Stimulated activated CD8-positive, alpha-beta memory T cell treated with anti-CD3 and anti-CD28 coated beads, Interleukin-4, amount 100 ng/mL, for 48 hours (primary cell): Measurements from ENCODE around the gene BCAR3.
"Not testable (repeated sequence)": the region's sequence is repeated elsewhere in the genome, so short reads cannot be mapped to it uniquely, and the experiment has no call there.

Experiments
- DNase-seq: peaks from one replicate; pipeline ENCODE4 v3.0.0-alpha.2; 2020

Gene BCAR3

DNA sequence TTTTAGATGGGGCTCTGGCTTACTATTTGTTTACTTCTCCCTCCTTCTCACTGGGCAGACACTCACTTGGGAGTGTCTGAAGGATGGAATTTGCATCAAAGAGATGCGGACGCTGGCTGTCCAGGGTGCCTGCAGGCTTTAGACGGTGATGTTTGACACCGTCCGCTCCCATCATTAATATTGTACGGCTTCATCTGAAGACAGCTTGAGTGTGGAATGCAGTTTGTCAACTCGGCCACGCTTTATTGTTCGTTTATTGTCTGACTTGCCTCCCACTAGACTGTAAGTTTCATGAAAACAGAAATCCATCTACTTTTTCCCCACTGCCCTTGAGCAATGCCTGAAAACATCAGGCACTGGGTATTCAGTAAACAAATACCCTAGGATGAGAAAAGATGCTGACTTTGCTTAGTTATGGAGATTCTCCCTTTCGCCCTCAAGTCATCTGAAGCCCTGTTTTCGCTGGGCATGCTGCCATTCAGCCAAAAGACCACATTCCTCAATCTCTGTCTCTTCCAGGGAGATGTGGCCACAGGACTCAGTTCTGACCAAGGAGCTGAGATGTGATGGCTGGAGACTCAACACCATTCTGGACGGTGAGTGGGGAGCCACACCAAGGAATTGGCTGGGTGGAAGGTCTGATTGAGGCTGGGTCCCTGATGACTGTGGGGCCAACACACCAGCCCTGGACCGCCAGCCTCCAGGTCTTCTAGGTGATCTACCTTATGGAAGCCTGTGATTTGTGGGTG, 87.6 kb downstream of the BCAR3 start:
- no peak for DNase-seq

DNA sequence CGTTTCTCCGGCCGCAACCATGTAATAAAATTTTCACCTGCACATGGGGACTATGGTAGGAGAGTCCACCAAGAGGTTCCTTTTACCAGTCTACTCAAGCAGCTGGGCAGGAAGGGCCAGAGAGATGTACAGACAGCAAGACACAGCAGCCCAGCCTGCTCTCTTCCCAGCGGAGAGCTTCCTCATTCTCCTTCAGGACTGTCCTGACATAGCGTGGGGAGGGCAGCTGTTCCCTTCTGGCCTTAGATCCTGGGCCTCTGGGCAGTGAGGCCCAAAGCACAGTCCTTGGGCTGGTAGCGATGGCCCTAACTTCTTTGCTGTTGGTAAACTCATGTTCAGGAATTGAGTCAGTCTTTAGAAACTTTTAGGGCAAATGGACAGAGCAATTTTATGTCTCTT, 89.1 kb downstream of the BCAR3 start:
- no peak for DNase-seq

DNA sequence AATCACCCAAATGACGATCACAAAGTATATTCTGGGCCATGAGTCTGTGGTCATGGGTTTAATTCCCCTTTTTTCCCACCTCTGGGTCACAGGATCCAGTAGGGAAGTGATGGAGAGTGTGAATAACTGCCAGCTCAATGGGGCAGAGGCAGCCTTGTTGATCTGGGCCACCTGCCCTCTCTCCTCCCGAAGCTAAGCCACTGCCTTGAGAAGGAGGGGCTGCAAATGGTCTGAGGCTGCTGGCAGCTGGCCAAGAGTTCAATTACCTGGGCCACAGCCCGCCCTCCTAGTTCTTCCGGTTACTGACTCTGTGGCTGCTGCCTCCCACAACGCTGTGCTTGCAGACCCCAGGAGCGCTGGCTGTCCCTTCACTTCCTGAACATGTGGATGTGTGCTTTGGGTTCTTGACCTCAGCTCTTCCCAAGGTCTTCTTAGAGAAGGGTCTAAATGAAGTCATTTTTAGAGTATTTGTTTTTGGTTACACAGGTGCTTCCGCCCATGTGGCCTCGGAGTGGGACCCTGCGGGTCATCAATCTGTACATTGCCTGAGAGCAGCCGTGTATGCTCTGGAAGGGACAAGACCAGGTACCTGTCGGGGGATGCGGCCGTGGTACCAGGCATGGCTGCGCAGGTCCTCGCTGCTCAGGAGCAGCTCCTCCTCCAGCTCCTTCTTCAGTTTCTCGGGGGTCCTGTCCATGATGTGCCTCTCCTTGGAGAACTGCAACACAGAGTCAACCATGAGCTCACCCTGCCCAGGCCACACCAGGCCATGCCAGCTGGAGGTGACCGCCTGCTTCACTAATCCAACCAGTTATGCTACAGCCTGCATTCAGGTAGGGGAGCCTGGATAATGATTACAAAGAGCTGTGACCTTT, 89.7 kb downstream of the BCAR3 start:
- peak; percentile 51 for DNase-seq

DNA sequence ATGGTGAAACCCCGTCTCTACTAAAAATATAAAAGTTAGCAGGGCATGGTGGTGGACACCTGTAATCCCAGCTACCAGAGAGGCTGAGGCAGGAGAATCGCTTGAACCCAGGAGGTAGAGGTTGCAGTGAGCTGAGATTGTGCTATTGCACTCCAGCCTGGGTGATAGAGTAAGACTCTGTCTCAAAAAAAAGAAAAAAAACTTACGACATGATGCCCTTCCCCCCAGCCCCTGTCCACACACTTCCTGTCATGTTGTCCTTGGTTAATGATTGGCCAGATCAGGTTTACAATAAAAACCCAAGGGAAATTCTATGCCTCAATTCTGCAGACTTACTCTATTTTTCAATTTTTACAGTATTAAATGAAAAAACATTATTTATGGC, 90.4 kb downstream of the BCAR3 start:
- DNase-seq, result not testable (repeated sequence)

DNA sequence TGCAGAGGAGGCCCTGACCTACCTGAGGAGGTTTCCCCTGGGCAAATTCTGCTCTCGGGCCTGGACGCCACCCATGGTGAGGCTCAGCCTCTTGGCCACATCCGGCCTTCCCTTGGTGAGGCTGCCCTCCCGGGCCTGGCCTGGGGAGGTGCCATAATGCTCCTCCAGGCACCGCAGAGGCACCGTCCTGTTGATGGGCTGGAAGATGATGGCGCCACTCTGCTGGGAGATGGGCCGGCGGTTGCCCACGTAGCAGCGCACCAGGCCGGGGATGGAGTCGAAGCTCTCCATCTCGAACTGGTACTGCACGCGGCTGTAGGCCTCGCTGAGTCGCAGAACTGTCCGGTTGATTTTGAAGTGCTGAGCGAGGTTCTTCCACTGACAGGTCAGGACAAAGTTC, 92.7 kb downstream of the BCAR3 start:
- no peak for DNase-seq

DNA sequence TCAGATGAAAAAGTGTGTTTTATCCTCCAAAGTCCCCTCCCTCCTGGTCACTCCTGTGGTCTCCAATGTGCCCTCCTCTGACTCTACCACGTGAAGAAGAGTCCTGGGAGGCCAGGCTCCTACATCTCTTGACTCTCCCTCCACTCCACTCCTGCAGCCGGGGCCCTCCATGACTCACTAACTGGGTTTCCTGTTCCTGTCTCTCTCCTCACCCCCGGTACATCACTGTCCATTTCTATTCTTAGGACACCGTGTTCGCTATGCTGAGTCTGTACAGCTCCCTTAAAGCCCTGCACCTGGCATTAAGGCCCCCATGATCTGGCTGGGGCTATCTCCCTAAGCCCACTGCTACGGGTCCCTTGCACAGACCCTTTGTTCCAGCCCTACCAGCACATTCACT, 93.4 kb downstream of the BCAR3 start:
- DNase-seq, result no peak

DNA sequence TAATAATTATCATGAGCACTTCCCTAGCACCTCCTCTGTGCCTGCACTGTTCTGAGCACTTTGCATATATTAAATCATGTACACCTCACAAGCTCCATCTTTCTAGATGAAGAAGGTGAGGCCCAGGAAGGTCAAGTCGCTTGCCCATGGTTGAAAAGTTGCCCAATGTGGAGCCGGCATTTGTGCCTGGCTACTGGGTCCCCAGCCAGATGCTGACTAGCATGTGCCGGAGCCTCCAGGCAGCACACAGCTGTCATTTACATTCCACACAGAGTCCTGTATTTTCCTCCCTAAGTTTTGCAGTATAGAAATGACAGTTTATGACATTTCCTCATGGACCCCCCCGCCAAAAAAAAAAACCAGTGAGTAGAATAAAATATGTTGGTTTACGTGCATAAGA, 94.3 kb downstream of the BCAR3 start:
- DNase-seq, result no peak

DNA sequence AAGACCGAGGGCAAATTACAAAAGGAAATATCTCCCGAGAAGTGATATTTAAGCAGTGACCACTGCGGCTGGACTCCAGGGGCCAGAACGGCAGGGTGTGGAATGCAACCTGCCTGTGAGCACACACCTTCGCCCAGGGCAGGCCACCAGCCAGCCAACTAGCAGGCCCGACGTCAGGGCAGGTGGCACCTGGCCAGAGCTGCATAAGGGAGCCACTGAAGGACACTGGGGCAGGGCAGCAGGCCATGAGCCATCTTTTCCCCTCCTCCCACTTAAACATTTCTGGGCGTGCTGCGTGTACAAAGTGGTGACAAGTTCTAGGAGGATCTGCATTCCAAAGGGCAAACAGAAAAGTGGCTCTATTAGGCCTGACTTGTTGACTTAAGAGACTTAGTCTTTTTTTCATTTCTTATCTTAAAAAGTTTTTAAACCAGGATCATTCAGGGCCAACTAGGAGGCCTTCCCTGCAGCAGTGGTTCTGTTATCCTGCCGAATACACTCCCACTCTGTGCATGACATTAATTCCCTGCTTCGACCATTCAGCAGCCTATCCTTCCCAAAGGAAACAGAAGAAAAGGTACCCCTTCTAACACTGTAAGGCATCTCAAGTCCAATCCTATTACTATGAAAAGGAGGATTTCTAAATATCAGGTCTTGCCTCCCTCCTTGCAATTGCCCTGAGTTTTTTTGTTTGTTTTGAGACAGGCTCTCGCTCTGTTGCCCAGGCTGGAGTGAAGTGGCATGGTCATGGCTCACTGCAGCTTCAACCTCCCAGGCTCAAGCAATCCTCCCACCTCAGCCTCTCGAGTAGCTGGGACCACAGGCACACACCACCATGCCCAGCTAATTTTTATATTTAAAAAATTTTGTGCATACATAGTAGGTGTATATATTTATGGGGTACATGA, 96.3 kb downstream of the BCAR3 start:
- DNase-seq, result no peak

DNA sequence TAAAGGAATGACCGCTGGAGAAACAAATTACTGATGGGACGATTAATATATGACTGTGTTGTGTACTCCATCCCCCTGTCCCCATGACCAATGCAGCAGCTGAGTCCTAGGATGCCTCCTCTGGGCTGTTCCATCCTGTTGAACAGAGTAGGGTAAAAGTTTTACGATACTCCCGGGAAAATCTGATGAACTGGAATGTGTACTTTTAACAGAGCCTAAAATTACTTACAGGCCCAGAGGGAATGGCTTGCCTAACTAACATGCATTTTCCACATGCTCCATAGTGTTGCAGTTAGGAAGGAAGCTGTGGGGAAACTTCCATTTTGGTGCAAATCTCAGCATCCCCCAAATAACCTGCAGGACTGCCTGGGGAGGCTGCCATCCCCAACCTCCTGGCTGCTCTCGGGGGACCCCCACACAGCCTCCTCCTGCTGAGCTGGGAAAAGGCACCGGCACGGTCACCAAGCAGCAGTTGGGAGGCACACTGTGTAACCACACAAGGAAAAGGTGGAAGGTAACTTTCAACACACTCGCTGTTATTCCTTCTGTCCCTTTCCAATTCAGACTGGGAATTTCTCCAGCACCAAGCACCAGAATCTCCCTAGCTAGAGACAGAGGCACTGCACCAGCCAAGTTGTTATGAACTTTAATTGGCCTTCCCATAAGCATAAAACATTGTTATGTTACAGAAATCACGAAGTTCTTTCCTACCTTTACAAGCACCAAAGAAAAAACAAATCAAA, 97.2 kb downstream of the BCAR3 start:
- no peak for DNase-seq

DNA sequence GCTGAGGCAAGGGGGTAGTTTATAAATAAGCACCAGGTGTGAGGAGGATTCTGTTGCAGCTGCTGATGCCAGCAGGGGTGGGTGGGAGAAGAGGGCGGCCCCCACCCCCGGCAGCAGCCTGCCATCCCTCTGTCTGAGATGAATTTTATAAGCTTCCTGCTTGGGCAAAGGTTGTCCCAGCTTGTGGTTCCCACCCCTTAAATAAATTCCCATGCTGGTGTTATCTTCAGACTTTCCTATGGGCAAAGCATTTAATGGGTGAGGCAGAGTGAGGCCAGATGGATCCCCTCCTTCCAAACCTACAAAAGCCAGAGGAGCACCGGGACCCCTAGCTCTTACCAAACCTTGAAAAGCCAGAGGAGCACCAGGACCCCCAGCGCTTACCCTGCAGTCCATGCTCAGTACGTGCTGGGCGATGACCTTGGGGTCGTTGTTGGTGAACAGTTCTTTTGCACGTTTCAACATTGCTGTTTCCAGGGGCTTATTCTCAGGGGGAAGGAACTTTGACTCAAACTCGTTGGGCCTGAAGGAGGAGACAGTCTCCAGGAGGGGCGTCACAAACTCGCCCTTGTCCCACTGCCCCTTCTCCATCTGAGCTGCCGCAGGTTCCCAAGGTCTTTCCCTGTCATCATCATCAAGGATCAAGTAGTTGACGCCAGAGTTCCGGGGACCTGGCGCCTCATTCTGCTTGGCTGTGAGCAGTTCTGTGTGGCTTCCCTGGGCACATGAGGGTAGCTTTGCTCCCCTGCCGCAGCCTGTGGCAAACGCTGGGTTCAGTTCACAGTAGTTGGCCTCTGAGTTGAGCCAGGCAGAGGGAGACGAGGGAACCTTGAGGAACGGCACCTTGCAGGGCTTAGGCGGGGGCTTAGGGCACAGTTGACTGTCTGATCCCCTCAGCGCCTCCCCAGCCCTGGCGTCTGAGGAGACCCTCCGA, 99.5 kb downstream of the BCAR3 start:
- DNase-seq, result no peak

DNA sequence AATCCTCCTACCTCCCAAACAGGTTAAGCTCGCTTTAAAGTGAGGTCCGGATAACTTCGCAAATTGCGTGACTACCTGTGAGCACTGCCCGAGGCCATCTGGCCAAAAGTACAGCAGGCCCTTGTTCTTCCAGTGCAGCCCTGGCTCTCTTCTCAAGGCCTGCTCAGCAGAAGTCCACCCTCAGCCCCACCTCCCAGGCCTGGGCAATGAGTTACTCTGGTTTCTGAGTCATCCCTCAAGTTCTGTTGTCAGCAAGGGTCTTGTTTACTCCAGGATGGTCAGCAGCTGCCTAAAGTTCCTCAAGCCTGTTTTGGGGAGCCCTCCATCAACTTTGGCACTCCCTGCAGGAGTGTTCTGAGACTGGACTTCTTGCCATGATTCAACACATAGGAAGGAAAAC, 101.7 kb downstream of the BCAR3 start:
- no peak for DNase-seq

DNA sequence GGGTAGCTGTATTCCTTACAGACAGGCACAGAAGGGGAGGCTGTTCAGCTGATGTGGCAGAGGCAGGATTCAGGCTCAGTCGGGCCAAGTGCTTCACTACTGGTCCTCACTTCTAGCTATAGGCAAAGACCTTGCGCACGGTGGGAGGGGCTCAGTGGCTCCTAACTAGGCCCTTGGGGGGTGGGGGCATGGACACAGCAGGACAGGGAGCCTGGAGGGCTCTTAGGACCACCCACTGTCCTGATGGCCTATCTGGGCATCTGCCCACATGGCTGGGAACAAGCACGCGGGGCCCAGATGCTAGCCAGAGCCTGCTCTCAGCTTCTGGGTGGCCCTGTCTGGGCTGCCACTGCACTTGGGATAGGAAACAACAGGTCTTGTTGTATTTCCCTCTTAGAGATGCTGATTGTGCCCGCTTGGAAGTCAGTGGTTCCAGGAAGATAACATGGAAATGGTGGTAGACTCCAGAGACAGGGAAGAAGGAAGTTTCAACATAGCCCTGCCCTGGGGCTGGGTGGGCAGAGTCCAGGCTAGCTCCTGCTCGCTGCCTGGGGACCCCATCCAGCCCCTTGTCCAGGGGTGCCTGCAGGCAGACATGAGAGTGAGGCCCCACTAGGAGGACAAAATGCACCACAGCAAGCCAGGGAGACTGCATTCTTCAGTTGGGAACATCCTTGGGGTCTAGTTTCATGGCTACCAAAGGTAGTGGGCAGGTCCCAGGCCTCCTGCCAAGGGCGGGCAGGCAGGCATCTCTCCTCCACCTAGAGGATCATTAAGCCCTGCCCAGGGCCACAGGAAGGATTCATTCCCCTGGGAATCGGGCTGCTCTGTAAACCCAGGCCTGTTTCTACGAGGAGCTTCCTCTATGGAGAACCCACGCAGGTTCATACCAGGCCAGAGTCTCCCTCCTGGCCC, 102.5 kb downstream of the BCAR3 start:
- no peak for DNase-seq

DNA sequence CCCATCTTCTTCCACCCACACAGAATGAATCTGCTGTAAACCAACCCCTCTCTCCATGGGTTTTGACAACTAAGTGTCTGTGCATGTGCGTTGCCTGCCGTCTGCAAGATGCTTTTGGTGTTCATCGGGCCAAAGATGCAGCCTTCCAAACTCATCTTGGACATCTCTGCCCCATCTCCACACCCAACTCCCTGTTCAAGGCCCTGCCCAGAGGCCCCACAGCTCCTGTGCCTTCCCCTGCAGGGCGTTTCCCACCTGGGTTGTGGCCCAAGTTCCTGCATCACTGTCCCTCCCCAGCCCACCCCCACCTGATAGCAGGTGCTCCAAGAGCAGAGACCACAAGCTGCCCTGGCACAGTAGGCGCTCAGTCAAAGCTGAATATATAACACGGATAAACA, 103.2 kb downstream of the BCAR3 start:
- no peak for DNase-seq

DNA sequence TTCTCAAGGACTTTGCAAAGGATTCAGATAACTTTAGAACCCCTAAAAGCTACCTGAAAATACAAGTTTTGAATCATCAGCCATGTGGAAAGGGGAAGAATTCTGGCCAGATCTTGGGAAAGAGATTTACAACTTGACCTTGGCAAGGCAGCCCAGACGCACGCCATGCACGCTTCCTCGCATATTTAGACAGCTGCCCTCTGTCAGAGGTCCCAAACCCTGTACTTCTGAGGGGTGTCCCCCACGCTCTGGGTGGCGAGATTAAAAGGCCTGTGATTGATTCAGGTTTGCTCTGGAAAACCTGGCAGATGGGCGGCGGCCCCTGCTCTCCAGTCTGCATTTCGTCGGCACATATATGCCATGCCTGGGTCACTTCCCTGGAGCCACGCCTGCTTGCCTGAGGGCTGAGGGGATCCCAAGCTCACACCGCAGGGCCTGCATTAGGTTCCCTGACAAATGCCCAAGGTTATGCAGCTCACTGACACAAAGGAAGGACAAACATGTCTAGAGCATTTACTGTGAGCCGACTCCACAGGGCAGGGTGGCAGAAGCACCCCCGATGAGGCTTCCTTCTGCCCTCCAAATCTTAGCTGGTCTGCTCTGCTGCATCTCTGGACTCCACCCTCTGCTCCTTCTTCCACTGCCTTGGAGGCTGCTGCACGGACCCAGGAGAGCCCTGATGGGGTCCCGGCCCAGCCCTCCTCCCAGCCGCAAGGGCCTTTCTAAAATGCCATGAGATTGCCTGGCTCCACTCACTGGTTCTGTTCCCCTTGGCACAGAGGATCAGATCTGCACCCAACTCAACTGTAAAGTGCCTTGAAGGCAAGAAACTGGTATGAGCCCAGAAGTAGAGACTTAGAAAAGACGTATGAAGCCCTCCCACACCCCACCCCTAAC, 103.9 kb downstream of the BCAR3 start:
- DNase-seq, result no peak

DNA sequence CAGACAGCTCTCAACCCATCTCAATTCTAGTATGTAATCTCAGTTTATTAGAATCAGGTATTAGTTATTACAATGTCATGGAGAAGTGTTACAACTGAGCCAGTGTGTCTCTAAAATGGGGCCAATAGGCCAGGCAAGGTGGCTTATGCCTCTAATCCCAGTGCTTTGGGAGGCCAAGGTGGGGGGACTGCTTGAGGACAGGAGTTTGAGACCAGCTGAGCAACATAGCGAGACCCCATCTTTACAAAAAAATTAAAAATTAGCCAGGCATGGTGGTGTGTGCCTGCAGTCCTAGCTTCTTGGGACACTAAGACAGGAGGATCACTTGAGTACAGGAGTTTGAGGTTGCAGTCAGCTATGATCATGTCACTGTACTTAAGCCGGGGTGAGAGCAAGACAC, 104.9 kb downstream of the BCAR3 start:
- no peak for DNase-seq

DNA sequence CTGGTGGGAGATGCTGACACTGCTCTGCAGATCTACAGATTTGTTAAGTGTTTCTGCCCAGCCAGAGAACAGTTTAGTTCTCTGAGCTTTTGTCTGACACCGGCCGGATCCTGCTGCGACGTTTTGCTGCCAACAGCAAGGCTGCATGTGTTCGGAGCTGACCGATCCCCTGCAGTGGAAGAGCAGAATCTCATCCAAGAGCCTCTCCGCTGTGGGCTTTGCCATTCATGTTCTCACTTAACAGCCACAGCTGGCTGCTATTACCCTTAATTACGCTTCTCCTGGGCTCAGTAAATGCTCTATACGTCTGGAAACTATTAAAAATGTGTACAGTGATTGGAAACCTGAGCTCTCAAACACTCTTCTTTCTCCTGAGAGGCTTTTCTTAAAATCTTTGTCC, 105.3 kb downstream of the BCAR3 start:
- DNase-seq, result no peak

DNA sequence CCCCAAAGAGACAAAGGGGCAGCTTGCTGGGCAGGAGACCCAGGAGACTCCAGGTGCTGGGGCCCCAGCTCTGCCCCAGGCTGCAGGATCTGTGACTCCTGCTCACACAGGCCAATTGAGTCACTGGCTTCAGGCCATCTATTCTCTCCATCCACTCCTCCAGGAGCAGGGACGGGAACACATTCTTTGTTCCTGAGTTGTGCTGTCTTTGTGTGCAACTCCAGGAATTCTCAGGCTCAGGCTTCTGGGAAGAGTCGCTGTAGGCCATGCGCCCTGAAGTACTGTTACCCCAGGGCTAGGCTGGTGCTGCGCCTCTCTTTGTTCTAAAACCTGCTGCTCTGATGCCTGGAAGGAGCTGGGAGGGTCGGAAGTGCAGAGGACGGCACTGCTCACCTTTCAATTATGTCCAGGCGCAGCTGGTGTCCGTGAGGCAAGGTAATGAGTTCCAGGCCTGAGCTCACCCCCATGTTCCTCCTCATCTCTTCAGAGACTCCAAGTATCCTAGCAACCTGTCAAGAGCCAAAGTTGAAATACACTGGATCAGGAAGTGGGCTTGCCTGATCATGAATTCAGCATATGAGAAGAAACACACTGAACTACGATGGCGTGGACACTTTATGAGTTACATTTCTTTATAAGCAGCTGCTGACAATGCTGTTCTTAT, 105.9 kb downstream of the BCAR3 start:
- no peak for DNase-seq

DNA sequence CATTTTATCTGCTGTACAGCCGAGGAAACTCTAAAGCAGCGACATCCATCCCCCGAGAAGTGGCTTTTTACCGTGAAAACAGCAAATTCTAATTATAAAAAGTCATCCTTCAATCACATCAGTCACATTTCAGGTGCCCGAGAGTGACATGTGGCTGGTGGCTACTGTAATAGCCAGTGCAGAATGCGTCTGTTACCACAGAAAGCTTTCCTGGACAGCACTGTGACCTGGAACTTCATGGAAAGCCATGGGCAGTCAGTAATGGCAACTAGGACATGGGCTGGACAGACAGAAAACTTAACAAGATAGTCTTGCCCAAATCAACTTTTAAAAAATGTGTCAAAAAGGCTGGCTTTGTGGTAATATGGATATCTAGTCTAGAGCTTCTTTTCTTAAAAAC, 106.6 kb downstream of the BCAR3 start:
- DNase-seq, result no peak

DNA sequence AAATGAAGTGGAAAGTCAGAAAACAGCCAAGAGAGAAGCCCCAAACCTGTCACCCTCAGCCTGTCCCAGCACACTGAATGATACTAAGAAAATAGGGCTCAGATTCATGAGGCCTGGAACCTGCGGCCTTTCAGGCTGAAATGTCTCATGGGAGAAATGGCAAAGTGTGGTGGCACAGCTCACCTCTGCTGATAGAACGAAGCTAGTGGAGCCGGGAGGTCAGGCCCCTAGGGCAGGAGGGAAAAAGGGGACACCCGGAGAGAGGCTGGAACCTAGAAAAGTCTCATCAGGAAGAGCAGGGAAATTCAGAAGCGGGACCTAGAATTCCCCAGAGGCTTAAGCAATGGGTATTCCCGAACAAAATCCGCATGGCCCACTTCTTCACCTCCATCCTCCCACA, 107.1 kb downstream of the BCAR3 start:
- no peak for DNase-seq
